Type B pancreatic cell (in vitro differentiated cells): Measurements from ENCODE around the gene PPIE. TPM values are rescaled to one million over a fixed set of nuclear protein-coding genes. Genes with fewer than 3 reads are reported as not detected.

ENCODE experiments used
- DNase-seq: peaks from one replicate; pipeline ENCODE4 v3.0.0; 2021; ENCODE audit warnings: mixed read lengths; ENCODE audit not compliant: unreplicated experiment; ENCODE audit errors: extremely low spot score
- H3K27ac Mint-ChIP-seq: 2 replicates; pipeline ENCODE4 v1.8.0; 2021; ENCODE audit warnings: mild to moderate bottlenecking, mixed read lengths
- H3K27me3 Mint-ChIP-seq: 2 replicates; pipeline ENCODE4 v1.8.0; 2021; ENCODE audit warnings: mixed read lengths
- H3K36me3 Mint-ChIP-seq: 2 replicates; pipeline ENCODE4 v1.8.0; 2021; ENCODE audit warnings: mixed read lengths
- H3K4me1 Mint-ChIP-seq: one replicate; pipeline ENCODE4 v1.8.0; 2021; ENCODE audit warnings: mixed read lengths; ENCODE audit not compliant: unreplicated experiment
- H3K4me3 Mint-ChIP-seq: 2 replicates; pipeline ENCODE4 v1.8.0; 2021; ENCODE audit warnings: mild to moderate bottlenecking, mixed read lengths
- H3K9me3 Mint-ChIP-seq: 2 replicates; pipeline ENCODE4 v1.8.0; 2021; ENCODE audit warnings: mixed read lengths
- CTCF ChIP-seq: fragments of 200-600 bp; sonication (generic); conservative IDR thresholded peaks from 2 replicates; pipeline ENCODE4 v1.5.0; 2021; ENCODE audit warnings: antibody characterized with exemption, mild to moderate bottlenecking
- total RNA-seq: library from RNA; stranded (reverse); gene quantifications from 2 replicates; pipeline ENCODE4 v1.2.1, GENCODE V29; 2021; ENCODE audit warnings: low replicate concordance

The PPIE gene
- total RNA-seq, 1 donor from 2014 or later, result 50.0 TPM

GRCh38 chr1:39729030-39729429 is 9.7 kb upstream of the PPIE start:
- no peak for TF ChIP-seq CTCF
- Mint-ChIP-seq H3K4me3 (no peak overlapping the region), H3K27ac (no peak overlapping the region), H3K27me3 (peaks cover 90% of the 10 kb centered on the region), H3K9me3 (no peaks in the 10 kb centered on the region), H3K4me1 (no peaks in the 10 kb centered on the region), H3K36me3 (no peaks in the 10 kb centered on the region)
- DNase-seq, result no peak

- Mint-ChIP-seq H3K4me1 (no peaks in the 10 kb centered on the region), H3K27ac (no peak overlapping the region), H3K9me3 (no peaks in the 10 kb centered on the region), H3K36me3 (no peaks in the 10 kb centered on the region), H3K4me3 (no peak overlapping the region), H3K27me3 (peaks cover 90% of the 10 kb centered on the region)
- TF ChIP-seq CTCF, result no peak
- no peak for DNase-seq
Observed at GRCh38 chr1:39729842-39730241, 8.8 kb upstream of the PPIE start.

- Mint-ChIP-seq H3K36me3 (no peaks in the 10 kb centered on the region), H3K27ac (no peak overlapping the region), H3K4me3 (no peak overlapping the region), H3K9me3 (no peaks in the 10 kb centered on the region), H3K4me1 (no peaks in the 10 kb centered on the region), H3K27me3 (peaks cover 89% of the 10 kb centered on the region)
- no peak for DNase-seq
- TF ChIP-seq CTCF, result no peak
Observed at GRCh38 chr1:39732730-39733129, 6.0 kb upstream of the PPIE start.

GRCh38 chr1:39733161-39733560 is 5.5 kb upstream of the PPIE start:
- Mint-ChIP-seq H3K27me3 (peaks cover 84% of the 10 kb centered on the region), H3K36me3 (no peaks in the 10 kb centered on the region), H3K4me1 (no peaks in the 10 kb centered on the region), H3K27ac (no peak overlapping the region), H3K9me3 (no peaks in the 10 kb centered on the region), H3K4me3 (no peak overlapping the region)
- no peak for DNase-seq
- TF ChIP-seq CTCF, result no peak

- H3K36me3 Mint-ChIP-seq, result peaks cover 9% of the 10 kb centered on the region
- H3K4me3 Mint-ChIP-seq, result no peak overlapping the region
- no peak for DNase-seq
- peaks cover 14% of the 10 kb centered on the region for H3K4me1 Mint-ChIP-seq
- TF ChIP-seq CTCF, result no peak
- H3K27me3 Mint-ChIP-seq, result peaks cover 59% of the 10 kb centered on the region
- no peak overlapping the region for H3K27ac Mint-ChIP-seq
- no peaks in the 10 kb centered on the region for H3K9me3 Mint-ChIP-seq
Observed at GRCh38 chr1:39735731-39736130, 3.0 kb upstream of the PPIE start.

- Mint-ChIP-seq H3K27ac (no peak overlapping the region), H3K4me1 (peaks cover 14% of the 10 kb centered on the region), H3K9me3 (no peaks in the 10 kb centered on the region), H3K4me3 (peak overlapping the region; percentile 55), H3K27me3 (peaks cover 48% of the 10 kb centered on the region), H3K36me3 (peaks cover 15% of the 10 kb centered on the region)
- TF ChIP-seq CTCF, result no peak
- no peak for DNase-seq
Observed at GRCh38 chr1:39737546-39738169, 1.0 kb upstream of the PPIE start.
